ENCODE results near the gene POTEI. TPM values are rescaled to one million over a fixed set of nuclear protein-coding genes. Genes with fewer than 3 reads are reported as not detected.

The POTEI gene
- total RNA-seq, 2 donors from 2014 or later = not detected

Other genes starting within 250 kb of the POTEI start
- gene IMP4, start 166.4 kb downstream of the POTEI start, total RNA-seq = 100 to 1,000 TPM in 1 of 2 donors, 10 to 100 TPM in 1; 91.0 to 106 TPM
- gene PTPN18, start 153.3 kb downstream of the POTEI start, total RNA-seq = 10 to 100 TPM; 28.3 to 62.1 TPM
- gene CFC1B, start 11.9 kb upstream of the POTEI start, total RNA-seq = not detected
- not detected for gene CFC1, start 90.2 kb upstream of the POTEI start, total RNA-seq
- not detected for gene POTEJ, start 102.1 kb upstream of the POTEI start, total RNA-seq
- not detected for gene GPR148, start 219.7 kb upstream of the POTEI start, total RNA-seq
- not detected for gene AMER3, start 246.2 kb upstream of the POTEI start, total RNA-seq